Activated CD4-positive, alpha-beta T cell treated with anti-CD3 and anti-CD28 coated beads, Interleukin-2, amount 10 ng/mL, durations not matched to agents 24 days and 14 days (primary cell): ENCODE data around the gene CRLF1. TPM values are rescaled to one million over a fixed set of nuclear protein-coding genes. Genes with fewer than 3 reads are reported as not detected.
A peak's percentile ranks its signal among the peaks of the same experiment; 100 is the strongest.

Experiments used
- DNase-seq: peaks from one replicate; pipeline ENCODE4 v3.0.0; 2022
- H3K27ac Mint-ChIP-seq: one replicate; pipeline ENCODE4 v1.8.0; 2022; ENCODE audit warnings: mild to moderate bottlenecking, mixed read lengths
- H3K27me3 Mint-ChIP-seq: one replicate; pipeline ENCODE4 v1.8.0; 2022; ENCODE audit warnings: mixed read lengths
- H3K36me3 Mint-ChIP-seq: one replicate; pipeline ENCODE4 v1.8.0; 2022; ENCODE audit warnings: low read depth, mild to moderate bottlenecking, mixed read lengths
- H3K4me1 Mint-ChIP-seq: one replicate; pipeline ENCODE4 v1.8.0; 2021; ENCODE audit warnings: mixed read lengths
- H3K4me3 Mint-ChIP-seq: one replicate; pipeline ENCODE4 v1.8.0; 2022; ENCODE audit warnings: mild to moderate bottlenecking, moderate library complexity, mixed read lengths
- H3K9me3 Mint-ChIP-seq: one replicate; pipeline ENCODE4 v1.8.0; 2021; ENCODE audit warnings: mixed read lengths
- intact Hi-C: fragments of 100-400 bp; cut with micrococcal nuclease; formaldehyde crosslinking; loops from one replicate; pipeline ENCODE4 v1.15.1; 2023
- total RNA-seq: library from RNA; stranded (reverse); gene quantifications from 2 replicates; pipeline ENCODE4 v1.2.3, GENCODE V29; 2022

The CRLF1 gene, protein sequence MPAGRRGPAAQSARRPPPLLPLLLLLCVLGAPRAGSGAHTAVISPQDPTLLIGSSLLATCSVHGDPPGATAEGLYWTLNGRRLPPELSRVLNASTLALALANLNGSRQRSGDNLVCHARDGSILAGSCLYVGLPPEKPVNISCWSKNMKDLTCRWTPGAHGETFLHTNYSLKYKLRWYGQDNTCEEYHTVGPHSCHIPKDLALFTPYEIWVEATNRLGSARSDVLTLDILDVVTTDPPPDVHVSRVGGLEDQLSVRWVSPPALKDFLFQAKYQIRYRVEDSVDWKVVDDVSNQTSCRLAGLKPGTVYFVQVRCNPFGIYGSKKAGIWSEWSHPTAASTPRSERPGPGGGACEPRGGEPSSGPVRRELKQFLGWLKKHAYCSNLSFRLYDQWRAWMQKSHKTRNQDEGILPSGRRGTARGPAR
- not detected in 2 replicates for total RNA-seq

DNA sequence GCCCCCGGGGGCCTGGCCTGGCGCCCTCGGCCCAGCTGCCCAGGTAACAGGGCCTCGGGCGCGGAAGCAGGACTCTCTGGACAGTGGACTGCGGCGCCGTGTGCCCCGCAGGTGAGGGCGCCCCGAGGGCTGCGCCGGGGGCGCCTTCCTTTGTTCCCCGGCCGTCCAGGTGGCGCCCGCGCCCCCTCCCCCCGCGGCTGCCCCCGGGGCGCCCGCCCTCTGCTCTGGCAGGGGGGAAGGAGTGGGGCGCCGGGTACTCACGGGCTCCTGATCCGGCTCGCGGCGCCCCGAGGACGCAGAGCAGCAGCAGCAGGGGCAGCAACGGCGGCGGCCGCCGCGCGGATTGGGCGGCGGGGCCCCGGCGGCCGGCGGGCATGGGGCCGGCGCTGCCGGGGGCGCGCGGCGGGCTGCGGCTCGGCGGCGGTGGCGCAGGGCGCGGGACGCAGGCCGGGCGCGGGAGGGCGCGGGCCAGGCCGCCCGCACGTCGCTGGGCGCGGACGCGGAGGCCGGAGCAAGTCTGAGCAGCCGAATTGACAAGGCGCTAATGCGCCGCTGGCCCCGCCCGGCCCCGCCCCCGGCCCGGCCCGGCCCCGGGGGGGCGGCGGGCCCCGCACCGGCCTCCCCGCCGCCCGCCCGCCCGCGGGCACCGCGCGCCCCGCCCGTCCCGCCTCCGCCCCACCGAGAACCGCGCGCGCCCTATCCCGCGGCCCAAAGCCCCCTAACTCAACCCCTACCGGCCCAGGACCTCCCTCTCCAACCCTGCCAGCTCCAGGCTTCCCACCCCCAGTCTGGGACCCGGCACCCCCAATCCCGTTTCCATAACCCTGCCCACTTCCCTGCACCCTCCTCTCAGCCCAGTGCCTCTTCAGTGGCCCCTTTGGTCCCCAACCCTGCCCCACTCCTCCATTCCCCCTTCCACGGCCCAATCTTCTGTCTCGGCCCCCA is at the start of gene CRLF1:
Gene CRLF1, minus strand, starts transcription at position 519 of the 945 bp plus-strand sequence. Its CDS starts 143 bp downstream, at position 376.
- Mint-ChIP-seq H3K4me1 (peaks cover 6% of the 10 kb centered on the region), H3K27ac (no peak within 1 kb of the TSS), H3K9me3 (no peaks in the 10 kb centered on the region), H3K27me3 (peaks cover 74% of the 10 kb centered on the region), H3K4me3 (no peak within 1 kb of the TSS), H3K36me3 (no peaks in the 10 kb centered on the region)
- no peak for DNase-seq
- intact Hi-C loops, result no loop called here

DNA sequence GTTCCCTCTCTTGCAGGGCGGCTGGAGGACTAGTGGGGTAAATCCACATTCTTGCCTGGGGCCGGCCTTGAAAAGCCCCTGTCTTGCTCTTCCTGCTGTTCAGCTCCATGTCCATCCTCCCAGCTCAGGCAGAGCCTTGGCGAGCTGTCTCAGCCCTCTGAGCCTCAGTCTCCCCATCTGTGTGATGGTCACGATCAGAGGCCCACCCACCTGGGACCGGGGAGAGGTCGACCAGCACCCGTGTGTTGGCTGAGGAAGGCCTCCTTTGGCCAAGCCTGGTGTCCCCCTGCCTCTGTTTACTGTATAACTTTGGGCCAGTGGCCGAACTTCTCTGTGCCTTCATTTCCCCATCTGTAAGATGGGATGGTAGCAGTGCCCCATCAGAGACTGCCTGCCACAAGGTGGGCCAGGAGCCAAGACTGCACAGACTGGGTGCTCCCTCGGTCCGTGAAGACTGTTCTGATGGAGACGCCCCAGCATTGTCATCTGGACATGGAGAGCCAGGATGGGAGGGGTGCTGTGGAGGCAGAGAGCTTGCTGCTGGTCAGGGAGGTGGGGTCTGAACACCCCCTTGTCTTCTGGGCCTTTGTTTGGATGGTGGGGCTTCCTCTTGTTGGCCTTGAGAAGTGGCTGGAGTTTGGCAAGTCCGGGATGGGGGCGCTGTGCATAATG is 48.7 kb upstream of the CRLF1 start:
- no peak for DNase-seq
- no peaks in the 10 kb centered on the region for H3K36me3 Mint-ChIP-seq
- H3K4me3 Mint-ChIP-seq, result no peak overlapping the region
- no peaks in the 10 kb centered on the region for H3K27me3 Mint-ChIP-seq
- peaks cover 5% of the 10 kb centered on the region for H3K9me3 Mint-ChIP-seq
- peaks cover 3% of the 10 kb centered on the region for H3K4me1 Mint-ChIP-seq
- intact Hi-C loops, result no loop called here
- H3K27ac Mint-ChIP-seq, result no peak overlapping the region

DNA sequence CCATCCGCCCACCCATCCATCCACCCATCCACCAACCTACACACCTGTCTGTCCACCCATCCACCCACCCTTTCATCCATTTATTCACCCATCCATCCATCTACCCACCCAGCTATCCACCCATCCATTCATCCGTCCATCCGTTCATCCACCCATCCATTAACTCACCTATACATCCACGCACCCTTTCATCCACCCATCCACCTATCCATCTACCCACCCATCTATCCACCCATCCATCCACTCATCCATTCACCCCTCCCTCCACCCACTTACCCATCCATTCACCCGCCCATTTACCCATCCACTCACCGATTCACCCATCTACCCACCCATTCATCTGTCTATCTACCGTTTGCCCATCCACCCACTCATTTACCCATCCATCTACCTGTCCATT is 47.9 kb upstream of the CRLF1 start:
- intact Hi-C loops, result no loop called here
- Mint-ChIP-seq H3K36me3 (no peaks in the 10 kb centered on the region), H3K27me3 (no peaks in the 10 kb centered on the region), H3K27ac (peak overlapping the region; percentile 18), H3K9me3 (peaks cover 5% of the 10 kb centered on the region), H3K4me1 (peaks cover 3% of the 10 kb centered on the region), H3K4me3 (no peak overlapping the region)
- DNase-seq, result no peak

DNA sequence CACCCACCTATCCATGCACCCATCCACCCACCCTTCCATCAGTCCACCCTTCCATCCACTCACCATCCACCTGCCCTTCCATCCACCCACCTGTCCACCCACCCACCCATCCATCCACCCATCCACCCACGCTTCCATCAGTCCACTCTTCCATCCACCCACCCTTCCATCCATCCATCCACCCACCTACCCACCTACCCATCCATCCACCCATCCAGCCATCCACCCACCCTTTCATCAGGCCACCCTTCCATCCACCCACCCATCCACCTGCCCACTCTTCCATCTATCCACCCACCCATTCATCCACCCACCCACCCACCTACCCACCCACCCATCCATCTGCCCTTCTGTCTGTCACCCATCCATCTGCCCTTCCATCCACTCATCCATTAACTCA is 47.3 kb upstream of the CRLF1 start:
- no peak for DNase-seq
- Mint-ChIP-seq H3K4me3 (no peak overlapping the region), H3K4me1 (peaks cover 3% of the 10 kb centered on the region), H3K36me3 (peaks cover 1% of the 10 kb centered on the region), H3K27ac (no peak overlapping the region), H3K9me3 (peaks cover 5% of the 10 kb centered on the region), H3K27me3 (no peaks in the 10 kb centered on the region)
- intact Hi-C loops, result no loop called here

DNA sequence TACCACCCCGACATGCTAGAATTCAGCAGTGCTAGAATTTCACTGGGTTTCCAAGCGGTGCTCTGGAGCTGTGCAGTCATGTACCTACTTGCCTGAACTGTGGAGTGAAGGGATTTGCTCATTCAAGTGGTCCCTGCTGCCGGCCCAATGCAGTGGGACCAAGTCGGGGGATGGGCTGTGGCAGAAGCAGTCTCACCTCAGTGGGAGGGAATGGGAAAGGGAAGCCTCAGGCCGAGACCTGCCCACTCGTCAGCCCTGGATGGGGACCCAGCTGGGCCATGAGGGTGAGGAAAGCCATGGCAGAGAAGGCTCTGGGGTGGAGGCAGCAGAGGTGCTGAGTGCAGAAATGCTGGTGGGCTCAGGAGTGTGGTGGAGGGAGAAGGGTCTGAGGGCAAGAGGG is 45.1 kb upstream of the CRLF1 start:
- DNase-seq, result no peak
- H3K9me3 Mint-ChIP-seq, result peaks cover 5% of the 10 kb centered on the region
- intact Hi-C loops, result no loop called here
- no peaks in the 10 kb centered on the region for H3K4me1 Mint-ChIP-seq
- H3K4me3 Mint-ChIP-seq, result no peak overlapping the region
- no peaks in the 10 kb centered on the region for H3K27me3 Mint-ChIP-seq
- H3K36me3 Mint-ChIP-seq, result peaks cover 1% of the 10 kb centered on the region
- no peak overlapping the region for H3K27ac Mint-ChIP-seq

DNA sequence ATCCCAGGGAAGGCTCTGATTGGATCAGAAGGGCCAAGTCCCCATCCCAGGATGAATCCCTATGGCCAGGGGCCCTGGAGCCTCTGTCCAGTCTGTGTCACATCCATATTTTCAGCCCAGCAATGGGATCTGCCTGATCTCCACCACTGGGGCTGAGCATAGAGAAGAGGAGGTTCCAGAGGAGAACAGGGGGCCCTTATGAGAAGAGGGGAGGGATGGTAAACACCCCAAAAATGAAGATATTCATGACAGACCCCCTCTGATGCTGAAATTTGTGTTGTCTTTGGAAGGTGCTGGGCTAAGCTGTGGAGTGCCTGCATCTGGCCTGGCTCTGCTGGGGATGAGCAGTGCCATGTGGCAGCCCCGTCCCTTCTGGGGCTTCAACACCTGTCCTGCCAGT is 44.7 kb upstream of the CRLF1 start:
- Mint-ChIP-seq H3K27me3 (no peaks in the 10 kb centered on the region), H3K4me3 (no peak overlapping the region), H3K9me3 (peaks cover 5% of the 10 kb centered on the region), H3K36me3 (peaks cover 1% of the 10 kb centered on the region), H3K4me1 (no peaks in the 10 kb centered on the region), H3K27ac (no peak overlapping the region)
- DNase-seq, result no peak
- intact Hi-C loops, result no loop called here

DNA sequence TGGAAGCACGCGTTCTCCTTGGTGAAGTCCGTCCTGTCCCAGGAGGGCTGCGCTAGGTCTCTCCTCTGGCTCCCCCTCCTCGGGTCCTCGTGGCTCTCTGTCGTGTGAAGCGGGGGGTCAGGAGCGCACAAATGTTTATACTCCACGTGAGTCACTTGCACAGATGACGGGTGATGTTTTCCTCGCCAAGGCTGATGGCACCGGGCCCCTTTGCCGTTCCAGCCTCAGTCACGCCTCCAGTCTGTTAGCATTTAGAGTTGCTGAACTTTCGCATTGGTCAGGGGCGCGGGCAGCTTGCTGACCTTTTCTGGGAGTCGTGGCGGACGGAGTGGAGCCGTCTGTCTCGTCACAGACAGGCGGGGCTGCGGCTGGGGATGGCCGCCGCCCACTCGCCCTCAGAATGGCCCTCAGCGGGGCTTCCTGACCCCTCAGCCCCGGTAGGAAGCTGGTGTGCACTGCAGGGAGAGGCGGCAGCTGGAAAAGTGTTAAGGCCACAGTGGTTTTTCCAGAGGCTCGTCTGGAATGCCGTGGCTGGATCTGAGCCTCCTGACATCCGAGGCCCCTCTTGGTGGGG is 44.0 kb upstream of the CRLF1 start:
- Mint-ChIP-seq H3K27me3 (no peaks in the 10 kb centered on the region), H3K27ac (no peak overlapping the region), H3K36me3 (peaks cover 1% of the 10 kb centered on the region), H3K4me1 (no peaks in the 10 kb centered on the region), H3K4me3 (no peak overlapping the region), H3K9me3 (peaks cover 5% of the 10 kb centered on the region)
- no peak for DNase-seq
- intact Hi-C loops, result no loop called here

DNA sequence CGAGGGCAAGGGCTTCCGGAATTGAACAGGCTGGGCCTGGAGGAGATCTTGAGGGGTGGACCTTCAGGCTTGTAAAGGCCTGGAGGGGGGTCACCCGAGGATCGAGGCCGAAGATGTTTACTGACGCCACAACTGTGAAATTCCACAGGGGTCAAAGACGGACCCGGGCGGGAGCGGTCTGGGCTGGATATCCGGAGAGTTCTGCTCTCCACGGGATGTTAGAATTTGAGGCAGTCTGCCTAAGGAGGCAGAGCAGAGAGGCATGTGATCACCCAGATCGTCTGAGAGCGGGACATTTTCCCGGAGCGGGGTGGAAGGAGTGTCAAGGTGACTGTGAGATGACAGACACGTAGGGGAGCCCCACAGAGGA is 43.4 kb upstream of the CRLF1 start:
- peaks cover 1% of the 10 kb centered on the region for H3K36me3 Mint-ChIP-seq
- no peak overlapping the region for H3K27ac Mint-ChIP-seq
- H3K4me3 Mint-ChIP-seq, result no peak overlapping the region
- H3K4me1 Mint-ChIP-seq, result no peaks in the 10 kb centered on the region
- H3K9me3 Mint-ChIP-seq, result peaks cover 5% of the 10 kb centered on the region
- intact Hi-C loops, result no loop called here
- no peaks in the 10 kb centered on the region for H3K27me3 Mint-ChIP-seq
- no peak for DNase-seq

DNA sequence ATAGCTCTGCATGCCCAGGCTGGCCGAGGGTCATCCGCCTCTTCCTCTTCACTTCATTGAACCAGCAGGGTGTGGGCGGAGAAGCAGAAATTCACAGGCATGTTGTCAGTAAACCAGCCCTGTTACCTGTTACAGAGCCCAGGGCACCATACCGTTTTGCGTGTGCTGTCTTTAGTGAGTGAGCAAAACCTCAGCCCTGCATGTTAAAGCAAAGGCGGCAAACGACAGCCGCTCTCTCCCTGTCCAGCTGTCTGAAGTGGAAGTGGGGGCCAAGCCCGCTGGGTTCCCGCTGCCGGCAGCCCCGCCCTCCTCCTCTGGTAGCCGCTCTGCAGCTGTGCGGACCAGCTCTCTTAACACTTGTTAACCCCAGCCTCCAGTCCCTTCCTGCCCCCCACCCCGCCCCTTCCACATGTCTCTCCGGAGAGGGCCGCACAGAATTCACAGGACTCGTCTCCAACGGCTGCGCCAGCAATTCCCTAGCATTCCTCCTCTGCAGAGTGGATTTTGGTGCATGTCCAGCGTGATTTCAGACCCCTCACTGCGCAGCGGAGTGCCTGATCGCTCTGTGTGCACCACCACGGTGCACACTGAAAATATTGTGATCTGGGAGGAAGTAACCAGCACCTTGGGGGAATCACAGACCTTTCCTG is 42.9 kb upstream of the CRLF1 start:
- no peaks in the 10 kb centered on the region for H3K27me3 Mint-ChIP-seq
- no peaks in the 10 kb centered on the region for H3K4me1 Mint-ChIP-seq
- H3K36me3 Mint-ChIP-seq, result peaks cover 1% of the 10 kb centered on the region
- no peak overlapping the region for H3K27ac Mint-ChIP-seq
- intact Hi-C loops, result no loop called here
- peaks cover 5% of the 10 kb centered on the region for H3K9me3 Mint-ChIP-seq
- DNase-seq, result no peak
- no peak overlapping the region for H3K4me3 Mint-ChIP-seq

DNA sequence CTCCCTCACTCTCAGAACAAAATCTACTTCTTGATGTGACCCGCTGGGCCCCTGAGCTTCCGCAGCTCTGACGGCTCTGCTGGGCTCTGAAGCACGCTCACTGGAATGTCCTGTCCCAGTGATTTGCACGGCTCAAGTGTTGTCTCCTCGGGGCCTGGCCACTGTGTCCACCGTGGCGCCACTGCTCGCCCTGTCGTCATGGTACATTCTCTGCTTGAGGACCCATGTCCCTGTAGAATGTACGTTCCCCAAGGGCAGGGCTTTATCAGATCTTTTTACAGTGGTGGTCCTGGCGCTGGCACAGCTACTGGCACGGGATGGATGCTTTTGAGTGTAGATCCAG is 42.3 kb upstream of the CRLF1 start:
- no peaks in the 10 kb centered on the region for H3K27me3 Mint-ChIP-seq
- H3K27ac Mint-ChIP-seq, result no peak overlapping the region
- no peaks in the 10 kb centered on the region for H3K9me3 Mint-ChIP-seq
- H3K36me3 Mint-ChIP-seq, result peaks cover 2% of the 10 kb centered on the region
- no peak for DNase-seq
- H3K4me1 Mint-ChIP-seq, result peaks cover 3% of the 10 kb centered on the region
- intact Hi-C loops, result no loop called here
- no peak overlapping the region for H3K4me3 Mint-ChIP-seq

DNA sequence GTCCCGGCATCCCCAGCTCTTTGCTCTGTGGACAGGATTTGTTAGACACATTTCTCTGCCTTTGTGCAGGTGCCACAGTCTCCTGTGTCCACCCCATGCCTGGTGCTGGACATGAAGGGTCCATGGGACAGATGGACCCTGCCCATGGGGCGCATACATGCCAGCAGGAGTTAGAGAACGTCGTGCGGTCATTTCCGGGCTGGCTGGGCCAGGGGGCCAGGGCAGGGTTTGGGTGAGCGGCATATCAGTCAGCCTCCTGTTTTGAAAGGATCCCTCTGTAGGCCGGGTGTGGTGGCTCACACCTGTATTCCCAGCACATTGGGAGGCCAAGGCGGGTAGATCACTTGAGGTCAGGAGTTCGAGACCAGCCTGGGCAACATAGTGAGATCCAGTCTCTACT is 41.2 kb upstream of the CRLF1 start:
- Mint-ChIP-seq H3K4me3 (no peak overlapping the region), H3K36me3 (peaks cover 5% of the 10 kb centered on the region), H3K4me1 (peaks cover 3% of the 10 kb centered on the region), H3K9me3 (no peaks in the 10 kb centered on the region), H3K27me3 (no peaks in the 10 kb centered on the region), H3K27ac (no peak overlapping the region)
- intact Hi-C loops, result no loop called here
- no peak for DNase-seq

DNA sequence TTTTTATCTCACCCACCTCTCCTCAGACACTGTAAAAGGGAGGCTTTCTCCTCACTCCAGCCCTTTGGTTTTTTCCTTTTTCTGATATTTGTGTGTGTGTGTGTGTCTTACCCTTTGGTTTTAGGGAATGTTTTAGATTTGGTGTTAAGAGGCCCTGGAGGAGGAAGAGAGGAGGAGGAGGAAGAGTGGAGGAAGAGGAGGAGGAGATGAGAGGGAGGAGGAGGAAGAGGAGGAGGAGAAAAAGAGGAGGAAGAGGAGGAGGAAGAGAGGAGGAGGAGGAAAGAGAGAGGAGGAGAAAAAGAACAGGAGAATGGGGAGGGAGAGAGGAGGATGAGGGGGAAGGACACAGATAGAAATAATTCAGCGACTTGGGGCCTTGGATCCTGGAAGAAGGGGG is 40.8 kb upstream of the CRLF1 start:
- no peaks in the 10 kb centered on the region for H3K27me3 Mint-ChIP-seq
- no peaks in the 10 kb centered on the region for H3K9me3 Mint-ChIP-seq
- peaks cover 5% of the 10 kb centered on the region for H3K36me3 Mint-ChIP-seq
- intact Hi-C loops, result no loop called here
- H3K27ac Mint-ChIP-seq, result no peak overlapping the region
- H3K4me1 Mint-ChIP-seq, result peaks cover 3% of the 10 kb centered on the region
- DNase-seq, result no peak
- no peak overlapping the region for H3K4me3 Mint-ChIP-seq

DNA sequence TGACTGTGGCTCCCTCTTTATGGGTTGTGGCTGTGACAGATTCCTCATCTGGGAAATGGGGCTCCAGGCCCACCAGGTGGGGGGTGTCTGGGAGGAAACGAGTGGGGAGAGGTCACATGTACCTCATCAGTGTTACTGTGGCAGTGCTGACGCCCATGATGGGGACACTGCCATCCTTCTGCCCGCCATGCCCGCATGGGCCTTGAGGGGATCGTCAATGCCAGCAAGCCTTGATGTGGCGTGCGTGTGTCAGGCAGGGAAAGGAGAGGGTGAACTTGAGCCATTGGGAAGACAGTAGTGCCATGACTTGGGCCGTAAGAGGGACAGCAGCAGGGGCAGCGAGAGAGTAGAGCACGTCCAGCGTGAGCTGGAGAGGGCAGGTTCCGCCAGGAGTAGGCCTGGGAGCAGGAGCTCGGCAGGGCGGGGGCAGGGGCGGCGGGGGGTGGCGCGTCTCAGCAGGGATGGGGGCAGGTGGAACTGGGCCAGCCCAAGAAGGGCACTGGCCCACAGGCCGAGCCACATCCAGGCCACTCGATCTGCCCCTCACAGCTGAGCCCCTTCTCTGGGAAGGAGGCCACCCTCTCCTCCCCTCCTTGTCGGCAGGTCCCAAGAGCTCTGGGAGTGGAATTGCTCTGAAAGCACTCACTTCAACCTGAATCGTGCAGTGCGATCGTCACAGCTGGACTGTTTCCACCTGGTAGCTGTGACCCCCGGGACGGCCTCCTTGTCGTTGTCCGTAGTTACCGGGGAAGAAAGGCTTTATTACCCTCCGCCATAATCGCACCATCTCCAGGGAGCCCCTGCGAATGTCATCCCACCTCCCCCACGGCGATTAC is 40.2 kb upstream of the CRLF1 start:
- intact Hi-C loops, result no loop called here
- Mint-ChIP-seq H3K27ac (no peak overlapping the region), H3K9me3 (no peaks in the 10 kb centered on the region), H3K36me3 (peaks cover 5% of the 10 kb centered on the region), H3K4me1 (peaks cover 3% of the 10 kb centered on the region), H3K27me3 (no peaks in the 10 kb centered on the region), H3K4me3 (no peak overlapping the region)
- no peak for DNase-seq
